NCI-H1417 treated with DMSO at 0.1 percent for 48 hours (cell line): ENCODE results near the gene PTGFRN.
"Not testable (repeated sequence)": the region's sequence is repeated elsewhere in the genome, so short reads cannot be mapped to it uniquely, and the experiment has no call there.

Experiments
- DNase-seq: peaks from one replicate; lab custom pipeline; 2025; lab: John Stamatoyannopoulos, UW

PTGFRN gene

GRCh38 chr1:116916533-116917445 lies 7.1 kb downstream of the PTGFRN start:
- no peak for DNase-seq

DNA sequence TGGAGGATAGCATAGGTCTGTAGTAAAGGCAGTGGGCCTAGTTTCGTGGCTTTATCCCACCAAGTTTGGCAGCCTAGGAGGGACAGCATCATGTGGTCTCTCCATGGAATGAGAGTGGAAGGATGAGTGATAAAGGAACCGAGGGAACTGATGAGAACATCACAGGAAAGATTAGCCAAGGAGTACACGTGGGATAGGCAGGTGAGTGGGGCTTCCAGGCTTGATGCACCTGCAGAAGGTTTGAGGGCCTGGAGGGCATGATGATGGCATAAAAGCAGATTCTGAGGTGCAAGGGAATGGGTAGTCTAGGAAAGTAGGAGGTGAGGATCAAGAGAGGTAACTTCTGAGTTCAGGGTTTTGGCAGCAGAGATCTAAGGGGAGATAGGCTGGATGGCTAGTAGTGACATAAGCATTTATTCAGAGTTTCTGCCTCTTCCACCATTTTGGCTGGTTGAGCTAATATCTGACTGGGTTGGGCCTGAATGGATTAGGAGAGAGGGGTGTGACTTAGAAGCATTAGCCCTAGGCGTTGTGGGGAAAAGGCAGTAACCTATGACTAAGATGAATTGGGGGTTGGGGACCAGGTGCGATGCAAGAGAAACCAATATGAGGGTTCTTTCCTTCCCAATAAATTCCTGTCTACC lies 9.1 kb downstream of the PTGFRN start:
- DNase-seq: no peak

DNA sequence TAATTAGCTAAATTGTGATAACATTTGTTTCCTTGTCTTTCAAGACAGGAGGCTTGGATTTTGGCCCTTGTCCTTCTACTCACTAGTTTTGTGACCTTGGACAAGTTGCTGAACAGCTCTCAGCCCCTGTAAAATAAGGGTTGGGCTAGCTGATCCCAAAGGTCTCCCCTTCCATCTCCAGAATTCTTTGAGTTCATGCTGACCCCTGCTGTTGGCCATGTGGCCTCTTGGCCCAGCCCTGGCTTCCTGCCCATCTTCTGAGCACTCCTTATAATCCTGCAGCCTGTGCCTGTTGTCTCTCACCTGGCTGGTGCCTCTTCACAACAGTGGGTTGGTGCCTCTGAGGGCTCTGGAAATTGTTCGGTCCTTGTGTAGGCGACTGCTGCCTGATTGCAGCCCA lies 10.1 kb downstream of the PTGFRN start:
- no peak for DNase-seq

DNA sequence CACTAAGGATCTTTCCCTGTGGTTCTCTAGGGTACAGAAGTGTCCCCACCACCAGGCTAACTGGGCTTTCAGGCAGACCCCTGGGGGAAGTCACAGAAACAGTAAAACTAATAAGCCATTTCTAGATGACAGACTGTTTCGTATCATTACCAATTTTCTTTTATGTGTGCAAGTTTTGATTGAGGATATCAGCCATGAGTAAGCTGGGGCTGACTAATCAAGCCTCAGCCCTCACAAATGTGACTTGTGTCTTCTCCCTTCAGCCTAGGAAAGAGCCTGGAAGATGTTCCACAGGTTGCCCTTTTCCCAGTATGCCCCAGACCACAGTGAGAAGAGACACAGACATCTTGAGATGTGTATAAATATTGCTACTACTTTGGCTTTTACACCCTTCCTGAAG lies 10.5 kb downstream of the PTGFRN start:
- DNase-seq: no peak

GRCh38 chr1:116921301-116921885 lies 11.7 kb downstream of the PTGFRN start:
- DNase-seq: no peak

DNA sequence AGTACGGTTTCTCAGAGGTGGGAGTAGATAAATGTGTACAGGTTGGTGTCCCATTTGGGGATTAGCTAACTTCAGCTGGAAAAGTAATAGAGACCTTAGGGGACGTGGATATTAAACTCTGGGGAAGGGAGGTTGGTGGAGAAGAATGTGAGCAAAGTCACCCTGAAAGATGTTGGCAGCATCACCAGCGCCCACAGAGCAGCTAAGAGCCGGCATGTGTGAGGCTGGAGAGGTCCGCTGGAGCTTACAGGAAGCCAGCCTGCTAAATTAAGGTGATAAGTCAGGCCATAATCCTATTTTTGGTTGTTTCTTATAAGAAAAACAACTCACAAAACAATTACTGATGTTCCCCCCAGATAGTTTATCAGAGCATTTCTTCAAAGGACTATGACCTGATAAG lies 12.2 kb downstream of the PTGFRN start:
- no peak for DNase-seq

DNA sequence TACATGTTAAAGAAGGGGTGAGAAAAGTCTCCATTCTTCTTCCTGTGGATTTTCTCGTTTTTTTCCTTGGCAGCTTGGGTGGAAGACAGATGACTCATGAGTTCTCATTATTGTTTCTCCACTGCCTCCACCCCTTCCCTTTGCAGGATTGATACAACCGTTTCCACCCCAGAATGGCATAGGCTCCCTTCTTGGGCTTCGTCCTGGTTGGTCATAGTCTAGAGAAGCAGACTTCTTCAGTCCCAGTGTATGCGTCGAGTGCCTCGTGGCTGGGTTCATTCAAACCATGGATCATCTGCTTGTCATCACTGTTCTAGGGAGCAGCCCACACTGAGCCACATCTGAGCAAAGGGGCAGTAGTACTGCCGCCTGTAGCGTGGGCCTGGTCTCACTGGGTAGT lies 13.7 kb downstream of the PTGFRN start:
- no peak for DNase-seq

- no peak for DNase-seq
Measured at GRCh38 chr1:116927049-116927798, 17.5 kb downstream of the PTGFRN start.

GRCh38 chr1:116929961-116930592 lies 20.4 kb downstream of the PTGFRN start:
- DNase-seq: no peak

- DNase-seq: no peak
Measured at GRCh38 chr1:116931016-116931918, 21.6 kb downstream of the PTGFRN start.

- no peak for DNase-seq
Measured at GRCh38 chr1:116933606-116934515, 24.1 kb downstream of the PTGFRN start.

- no peak for DNase-seq
Measured at GRCh38 chr1:116934586-116935207, 25.0 kb downstream of the PTGFRN start.

- DNase-seq: no peak
Measured at GRCh38 chr1:116938216-116938615, 28.5 kb downstream of the PTGFRN start.

GRCh38 chr1:116939780-116940543 lies 30.2 kb downstream of the PTGFRN start:
- DNase-seq: not testable (repeated sequence)

DNA sequence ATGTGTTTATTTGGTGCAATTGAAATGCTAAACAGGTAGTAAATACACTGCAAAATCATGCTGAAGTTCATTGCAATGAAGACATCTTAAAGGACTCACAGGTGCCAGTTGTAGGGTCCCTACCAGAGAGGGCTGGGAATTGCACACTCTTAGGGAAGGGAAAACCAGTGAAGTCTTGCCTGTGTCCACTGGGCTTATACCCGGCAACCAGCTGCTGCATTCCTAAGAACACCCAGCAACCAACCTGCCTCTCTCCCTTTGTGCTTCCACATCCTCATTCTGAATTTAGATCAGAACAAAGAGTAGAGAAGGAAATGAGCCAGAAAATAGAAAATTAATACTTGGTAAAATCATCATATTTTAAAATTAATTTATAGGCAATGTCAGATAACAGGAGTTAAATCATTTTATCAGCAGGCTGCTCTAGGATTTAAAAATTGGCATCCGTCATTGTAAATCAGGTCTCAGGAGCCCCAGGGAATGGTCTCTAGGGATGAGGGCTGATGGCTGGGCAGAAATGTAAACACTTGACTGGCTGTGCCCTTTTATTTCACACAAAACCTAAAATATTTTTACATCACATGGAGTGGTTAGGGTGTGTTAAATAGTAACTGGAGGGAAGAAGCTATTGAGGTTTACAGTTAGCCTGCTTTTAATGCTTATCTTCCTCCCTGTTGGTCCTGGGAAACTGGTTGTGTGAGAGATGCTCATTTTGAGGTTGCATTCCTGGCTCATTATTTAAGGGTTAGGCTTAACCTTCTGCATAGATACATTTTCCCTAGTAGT lies 31.3 kb downstream of the PTGFRN start:
- DNase-seq: no peak

- DNase-seq: no peak
Measured at GRCh38 chr1:116941670-116942069, 32.0 kb downstream of the PTGFRN start.

DNA sequence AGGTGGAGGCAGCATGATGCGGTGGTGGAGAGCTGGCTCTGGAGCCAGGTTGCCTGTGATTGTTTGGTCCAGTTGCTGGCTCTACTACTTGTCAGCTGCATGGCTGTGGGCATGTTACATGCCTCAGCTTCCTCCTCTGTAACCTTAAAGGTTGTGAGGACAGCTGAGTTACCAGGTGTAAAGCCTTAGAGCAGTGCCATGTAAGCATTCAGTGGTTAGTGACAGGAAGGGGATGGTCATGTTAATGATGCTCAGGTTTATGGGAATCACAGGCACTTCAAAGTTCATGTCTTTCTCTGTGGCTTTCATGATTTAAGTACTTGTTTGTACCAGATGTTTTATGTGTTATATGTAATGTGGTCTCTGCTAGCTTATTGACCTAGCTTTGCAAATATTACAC lies 32.6 kb downstream of the PTGFRN start:
- DNase-seq: no peak

GRCh38 chr1:116943438-116943837 lies 33.7 kb downstream of the PTGFRN start:
- no peak for DNase-seq
